Measurements from ENCODE around the gene UNC45A.

The UNC45A gene

GRCh38 chr15:90967206-90967605 lies 32.1 kb downstream of the UNC45A start:
- TF ChIP-seq CTCF (IDR thresholded peaks at IDR 0.05) = no peak

GRCh38 chr15:90968434-90968833 lies 33.3 kb downstream of the UNC45A start:
- no peak for TF ChIP-seq CTCF (IDR thresholded peaks at IDR 0.05)

GRCh38 chr15:90970274-90970673 lies 35.2 kb downstream of the UNC45A start:
- TF ChIP-seq CTCF (IDR thresholded peaks at IDR 0.05) = no peak

GRCh38 chr15:90972133-90972532 lies 37.0 kb downstream of the UNC45A start:
- TF ChIP-seq CTCF (IDR thresholded peaks at IDR 0.05) = no peak

- no peak for TF ChIP-seq CTCF (IDR thresholded peaks at IDR 0.05)
These were observed 39.1 kb downstream of the UNC45A start for GRCh38 chr15:90974216-90974615.

- no peak for TF ChIP-seq CTCF (IDR thresholded peaks at IDR 0.05)
These were observed 44.5 kb downstream of the UNC45A start for GRCh38 chr15:90979582-90979981.

GRCh38 chr15:90981681-90982080 lies 46.6 kb downstream of the UNC45A start:
- no peak for TF ChIP-seq CTCF (IDR thresholded peaks at IDR 0.05)

GRCh38 chr15:90982135-90982534 lies 47.0 kb downstream of the UNC45A start:
- TF ChIP-seq CTCF (IDR thresholded peaks at IDR 0.05) = no peak

All from LNCAP (cell line).